Activated CD4-positive, CD25-positive, alpha-beta regulatory T cell treated with anti-CD3 and anti-CD28 coated beads, Interleukin-2, amount 50 U/mL, for 72 hours (primary cell): ENCODE data around the gene PRKD1.

ENCODE experiments used
- DNase-seq: peaks from one replicate; pipeline ENCODE4 v3.0.0; 2021

Gene PRKD1

DNA sequence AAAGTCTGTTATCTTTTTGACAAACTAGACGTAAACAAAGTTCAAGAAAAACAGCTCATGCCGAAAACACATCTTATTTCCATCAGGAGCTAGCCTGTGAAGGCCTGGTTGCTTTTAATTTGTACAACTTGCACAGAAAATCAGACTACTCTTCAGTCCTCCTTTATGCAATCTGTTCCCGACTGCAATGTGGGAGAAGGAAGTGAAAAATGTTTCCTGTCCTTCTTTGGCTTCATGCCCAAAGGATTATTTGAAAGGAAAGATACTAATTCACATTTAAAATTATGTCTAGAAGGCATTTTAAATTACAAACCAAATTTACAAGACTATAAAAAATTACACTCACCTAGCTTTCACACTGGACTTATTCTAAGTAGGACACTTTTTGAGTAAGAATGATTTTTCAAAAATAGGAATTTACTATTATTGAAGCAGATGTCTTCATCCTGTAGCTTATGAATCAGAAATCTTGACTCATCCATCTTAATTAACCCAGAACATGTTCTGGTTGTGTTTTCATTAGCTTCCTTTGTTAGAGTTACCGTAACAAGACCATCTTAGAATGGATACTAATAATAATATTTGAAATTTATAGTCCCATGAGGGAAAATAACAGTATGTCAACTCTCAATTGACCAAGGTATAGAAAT is 272.6 kb downstream of the PRKD1 start:
- no peak for DNase-seq

- no peak for DNase-seq
Measured at GRCh38 chr14:29653303-29653702, 274.3 kb downstream of the PRKD1 start.

- no peak for DNase-seq
Measured at GRCh38 chr14:29652571-29652970, 275.1 kb downstream of the PRKD1 start.

GRCh38 chr14:29650554-29651269 is 276.9 kb downstream of the PRKD1 start:
- no peak for DNase-seq

- DNase-seq = no peak
Measured at GRCh38 chr14:29649170-29649569, 278.5 kb downstream of the PRKD1 start.

- no peak for DNase-seq
Measured at GRCh38 chr14:29648045-29648444, 279.6 kb downstream of the PRKD1 start.

DNA sequence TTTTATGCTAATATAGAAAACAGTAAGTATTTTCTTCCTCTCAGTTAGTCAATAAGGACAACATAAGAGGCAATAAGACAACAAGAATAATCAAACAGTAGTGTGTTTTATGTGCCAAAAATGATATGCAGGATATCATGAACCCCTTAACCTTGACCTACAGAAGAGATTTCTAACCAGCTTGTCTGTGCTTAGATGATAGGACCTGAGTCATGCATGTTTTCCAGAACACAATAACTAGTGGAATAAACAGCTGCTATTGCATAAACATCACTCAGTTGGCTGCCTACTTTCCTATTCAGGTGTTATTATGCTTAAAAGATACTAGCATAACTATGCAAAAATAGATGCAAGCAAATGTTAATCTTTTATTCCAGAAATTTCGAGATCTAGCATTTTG is 282.5 kb downstream of the PRKD1 start:
- DNase-seq = no peak

DNA sequence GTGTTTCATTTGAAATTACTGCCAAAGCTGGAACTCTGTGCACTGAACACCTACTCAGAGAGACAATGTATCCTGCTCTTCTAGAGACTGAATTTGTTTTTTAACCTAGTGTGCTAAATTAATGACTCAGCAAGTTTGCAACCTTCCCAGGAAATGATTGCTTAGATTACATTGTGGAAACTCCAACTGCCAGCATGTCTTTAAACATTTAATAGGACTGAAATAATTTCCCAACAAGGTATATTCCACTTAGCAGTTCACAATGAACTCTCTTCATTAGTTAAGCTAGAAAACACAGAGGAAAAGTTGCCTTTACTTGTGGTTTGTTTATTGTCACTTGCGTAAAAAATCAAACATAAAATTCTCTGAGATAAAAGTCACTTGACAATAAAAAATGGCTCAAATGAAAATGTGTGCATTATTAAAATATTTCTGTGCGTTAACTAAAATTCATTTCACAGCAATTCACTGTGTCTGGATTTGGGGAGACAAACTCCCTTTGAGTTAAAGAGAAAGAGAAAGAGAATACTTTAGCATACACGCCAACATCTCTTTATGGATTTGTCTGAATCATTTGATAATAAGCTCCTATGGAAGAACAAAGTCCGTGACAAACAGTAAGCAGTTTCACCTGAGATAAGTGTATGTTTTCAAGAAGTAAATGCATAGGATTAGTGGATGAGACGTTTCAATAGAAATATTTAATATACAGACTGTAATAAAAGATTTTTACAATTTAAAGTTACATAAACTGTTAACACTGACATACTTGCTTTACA is 284.0 kb downstream of the PRKD1 start:
- DNase-seq = no peak

GRCh38 chr14:29637411-29637810 is 290.2 kb downstream of the PRKD1 start:
- DNase-seq = no peak

- no peak for DNase-seq
Measured at GRCh38 chr14:29636870-29637269, 290.8 kb downstream of the PRKD1 start.

- DNase-seq = no peak
Measured at GRCh38 chr14:29630566-29631160, 297.0 kb downstream of the PRKD1 start.

DNA sequence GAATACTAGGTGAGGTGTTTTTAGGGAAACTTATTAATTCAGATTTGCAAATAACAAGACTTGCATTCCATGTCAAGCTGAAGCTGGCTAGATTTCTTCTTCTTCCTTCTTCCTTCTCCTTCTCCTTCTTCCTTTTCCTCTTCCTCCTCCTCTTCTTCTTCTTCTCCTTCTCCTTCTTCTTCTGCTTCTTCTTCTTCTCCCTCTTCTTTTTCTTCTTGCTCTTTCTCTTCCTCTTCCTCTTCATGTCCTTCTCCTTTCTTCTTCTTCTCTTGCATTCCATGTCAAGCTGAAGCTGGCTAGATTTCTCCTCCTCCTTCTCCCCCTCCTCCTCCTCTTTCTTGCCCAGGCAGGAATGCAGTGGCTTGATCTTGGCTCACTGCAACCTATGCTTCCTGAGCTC is 297.8 kb downstream of the PRKD1 start:
- no peak for DNase-seq

DNA sequence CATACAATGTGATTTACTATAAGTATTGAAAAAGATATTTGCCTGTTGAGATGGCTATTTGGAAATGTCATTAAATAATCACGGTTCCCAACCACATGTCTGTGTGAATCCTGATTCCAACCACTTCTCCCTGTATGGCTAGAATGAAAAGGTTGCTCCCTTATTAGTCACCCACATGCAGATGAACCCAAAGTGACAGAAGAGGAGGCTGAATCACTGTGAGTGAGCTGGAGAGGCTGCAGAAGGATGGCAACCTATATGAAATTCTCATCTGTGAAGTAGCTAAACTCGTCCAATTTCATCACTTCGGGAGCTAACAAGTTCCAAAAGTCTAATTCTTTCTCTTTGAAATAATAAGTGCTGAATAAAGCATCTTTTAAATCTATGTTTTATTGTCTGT is 300.5 kb downstream of the PRKD1 start:
- DNase-seq = no peak

DNA sequence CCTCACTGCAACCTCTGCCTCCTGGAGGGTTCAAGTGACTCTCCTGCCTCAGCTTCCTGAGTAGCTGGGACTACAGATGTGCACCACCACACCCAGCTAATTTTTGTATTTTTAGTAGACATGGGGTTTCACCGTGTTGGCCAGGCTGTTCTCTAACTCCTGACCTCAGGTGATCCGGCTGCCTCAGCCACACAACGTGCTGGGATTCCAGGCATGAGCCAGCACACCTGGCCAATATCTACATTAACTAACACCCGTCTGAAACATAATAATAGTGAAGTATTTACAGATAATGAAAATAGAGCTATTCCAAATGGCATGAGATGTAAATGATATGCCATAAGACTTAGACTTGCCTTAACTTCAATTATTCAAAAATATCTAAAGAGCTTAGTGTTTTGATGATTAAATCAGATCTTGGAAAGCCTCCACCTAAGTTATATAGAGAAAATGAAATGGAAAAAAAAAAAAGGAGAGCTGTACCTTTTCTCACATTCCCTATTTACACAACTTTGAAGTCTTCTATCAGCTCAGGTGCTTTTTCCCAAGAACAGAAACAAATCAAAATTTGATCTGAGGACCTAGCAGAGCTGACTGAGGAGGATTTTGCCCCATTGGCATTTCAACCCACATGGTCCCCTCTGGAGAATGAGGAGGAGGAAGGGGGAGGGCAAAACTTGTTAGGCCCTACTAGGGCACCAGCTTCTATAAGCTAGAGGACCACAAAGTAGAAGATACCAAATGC is 309.2 kb downstream of the PRKD1 start:
- DNase-seq = no peak

GRCh38 chr14:29616922-29617321 is 310.7 kb downstream of the PRKD1 start:
- DNase-seq = no peak

- no peak for DNase-seq
Measured at GRCh38 chr14:29608861-29609260, 318.8 kb downstream of the PRKD1 start.

GRCh38 chr14:29607169-29607568 is 320.5 kb downstream of the PRKD1 start:
- no peak for DNase-seq

DNA sequence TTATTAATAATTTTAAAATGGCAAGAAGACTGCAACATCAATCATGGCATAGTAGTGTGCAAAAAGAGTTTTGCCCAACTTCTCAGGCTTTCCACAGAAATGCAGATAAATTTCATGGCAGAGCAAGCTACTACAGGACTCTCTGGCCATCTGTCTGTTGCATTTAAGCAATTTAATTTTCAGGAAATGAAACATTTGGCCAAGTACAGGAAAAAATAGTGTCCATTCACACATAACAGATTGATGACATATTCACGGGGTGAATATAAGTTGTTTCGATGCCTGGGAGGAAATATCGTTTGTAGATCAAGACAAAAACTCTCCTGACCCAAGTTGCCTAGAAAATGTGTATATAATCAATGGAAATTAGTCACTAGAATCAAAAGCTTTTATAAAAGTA is 324.0 kb downstream of the PRKD1 start:
- no peak for DNase-seq

DNA sequence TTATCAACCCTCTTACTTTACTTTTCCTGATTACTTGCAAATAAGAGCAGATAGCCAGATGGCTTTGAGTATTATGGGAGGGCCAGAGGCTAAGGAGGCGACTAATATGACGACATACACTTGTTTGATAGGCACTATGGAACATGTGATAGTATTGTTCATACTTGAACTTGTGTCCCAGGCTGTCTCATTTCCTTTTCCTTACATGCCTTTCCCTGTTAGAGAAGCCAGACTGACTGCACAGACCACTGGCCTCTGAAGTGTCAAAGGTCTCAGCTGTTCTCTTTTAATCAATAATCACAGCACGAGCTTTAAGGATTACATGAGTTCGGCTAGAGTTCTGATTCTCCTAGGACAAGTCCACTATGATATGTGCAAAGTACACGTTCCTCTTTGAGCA is 326.0 kb downstream of the PRKD1 start:
- no peak for DNase-seq

DNA sequence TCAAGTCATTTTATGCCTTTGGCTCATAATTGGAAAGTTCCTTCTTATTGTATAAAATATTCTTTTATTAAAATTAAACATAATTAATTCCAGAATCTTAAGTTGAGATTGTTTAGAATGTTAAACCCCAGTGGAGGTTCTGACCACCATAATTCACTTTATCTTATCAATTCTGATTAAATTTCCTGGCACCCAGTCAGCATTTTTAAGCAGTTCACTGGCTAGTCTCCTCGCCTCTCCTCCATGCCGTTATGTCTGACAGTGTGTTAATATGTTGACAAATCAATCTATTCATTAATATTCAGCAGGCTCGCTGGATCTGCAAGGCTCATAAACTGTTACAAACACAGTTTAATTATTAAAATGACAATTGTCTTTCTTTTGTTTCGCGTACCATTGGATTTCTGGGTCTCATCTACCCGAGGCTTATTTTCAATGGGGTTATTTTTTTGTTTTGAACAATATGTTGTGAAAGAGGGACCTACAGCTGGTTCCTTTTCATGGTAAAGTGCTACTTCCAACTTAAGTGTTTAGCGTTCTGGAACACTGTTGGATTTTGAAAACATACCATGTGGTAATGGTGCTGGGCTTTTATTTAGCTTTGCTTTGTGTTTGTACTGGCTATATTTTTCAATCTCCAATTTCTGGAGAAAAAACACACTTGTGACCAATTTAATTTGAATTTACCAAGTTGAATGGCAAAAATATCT is 339.7 kb downstream of the PRKD1 start:
- DNase-seq = no peak

DNA sequence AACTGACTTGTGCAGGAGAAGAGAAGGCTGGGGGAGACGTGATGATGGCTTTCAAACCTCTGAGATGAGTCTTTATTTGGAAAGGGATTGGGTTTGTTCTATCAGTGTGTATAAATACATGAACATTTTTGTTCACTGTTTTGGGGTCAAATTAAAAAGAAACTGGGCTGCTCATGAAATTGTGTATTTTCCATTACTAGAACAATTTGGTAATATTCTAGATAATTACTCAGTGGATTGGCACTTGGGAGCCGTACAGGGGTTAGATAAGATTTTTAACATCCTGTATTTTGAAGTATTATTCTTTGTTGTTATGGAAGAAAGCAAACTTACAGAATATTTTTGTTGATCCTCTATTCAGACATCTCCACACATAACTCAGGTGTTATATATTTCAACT is 340.6 kb downstream of the PRKD1 start:
- no peak for DNase-seq

DNA sequence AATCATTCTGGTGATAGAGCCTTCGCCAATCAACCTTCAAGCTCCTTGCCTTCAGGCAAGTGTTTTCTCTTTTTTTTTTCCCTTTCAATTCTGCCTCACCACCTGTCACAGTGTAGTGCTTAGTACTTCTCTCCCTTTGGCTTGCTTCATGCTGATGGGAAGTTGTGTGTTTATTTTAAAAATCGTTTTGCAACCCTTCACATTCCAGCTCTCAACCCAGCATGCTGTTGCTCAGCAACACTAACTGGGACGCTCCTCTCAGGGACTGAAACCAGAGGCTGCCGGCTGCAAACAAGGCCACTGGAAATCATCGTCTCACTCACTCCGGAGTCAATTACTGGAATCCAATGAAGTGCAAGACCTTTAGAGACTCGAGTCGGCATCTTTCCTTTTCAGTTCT is 342.7 kb downstream of the PRKD1 start:
- no peak for DNase-seq
